ELF-1 (cell line): ENCODE data around the gene PILRB.
"Not testable (repeated sequence)": the region's sequence is repeated elsewhere in the genome, so short reads cannot be mapped to it uniquely, and the experiment has no call there.

ENCODE experiments used
- DNase-seq: peaks from one replicate; pipeline ENCODE4 v3.0.0-alpha.2; 2016; ENCODE audit warnings: low read depth, low spot score

Gene PILRB

DNA sequence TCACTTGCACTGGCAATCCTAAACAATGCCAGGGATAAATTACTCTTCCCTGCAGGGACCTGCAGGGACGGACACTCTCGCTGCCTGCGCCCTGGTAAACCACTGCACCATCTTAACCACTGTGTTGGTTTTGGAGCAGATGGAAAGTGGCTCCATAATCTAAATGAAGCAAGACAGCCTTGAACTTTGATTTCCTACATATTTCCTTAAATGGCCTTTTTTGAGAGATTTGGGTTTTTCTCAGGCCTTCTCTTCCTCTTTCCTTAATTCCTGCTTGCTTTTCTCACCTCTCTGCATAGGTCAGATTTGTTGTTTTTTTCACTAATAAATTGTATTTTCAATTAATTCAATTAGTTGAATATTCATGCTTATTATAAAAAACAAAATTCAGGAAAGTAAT lies 18.1 kb downstream of the PILRB start:
- no peak for DNase-seq

DNA sequence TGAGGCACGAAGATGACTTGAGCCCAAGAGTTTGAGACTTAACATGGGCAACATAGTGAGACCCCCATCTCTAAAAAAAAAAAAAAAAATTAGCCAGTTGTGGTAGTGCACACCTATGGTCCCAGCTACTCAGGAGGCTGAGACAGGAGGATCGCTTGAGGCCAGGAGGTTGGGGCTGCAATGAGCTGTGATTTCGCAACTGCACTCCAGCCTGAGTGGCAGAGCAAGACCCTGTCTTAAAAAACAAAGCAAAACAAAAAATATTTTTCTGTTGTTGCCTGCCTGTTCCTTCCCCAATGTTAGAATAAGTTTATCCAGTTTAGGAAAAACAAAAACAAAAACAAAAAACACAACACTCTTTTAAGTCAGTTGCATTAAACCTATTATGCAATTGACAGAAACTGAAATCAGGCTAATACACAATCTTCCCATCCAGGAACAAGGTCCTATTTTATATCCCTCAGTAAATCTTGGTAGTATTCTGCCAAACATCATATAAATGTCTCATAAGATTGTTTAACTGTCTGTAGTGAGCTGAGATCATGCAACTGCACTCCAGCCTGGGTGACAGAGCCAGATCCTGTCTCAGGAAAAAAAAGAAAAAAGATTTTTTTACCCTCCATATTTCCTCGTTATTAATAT lies 20.3 kb downstream of the PILRB start:
- no peak for DNase-seq

DNA sequence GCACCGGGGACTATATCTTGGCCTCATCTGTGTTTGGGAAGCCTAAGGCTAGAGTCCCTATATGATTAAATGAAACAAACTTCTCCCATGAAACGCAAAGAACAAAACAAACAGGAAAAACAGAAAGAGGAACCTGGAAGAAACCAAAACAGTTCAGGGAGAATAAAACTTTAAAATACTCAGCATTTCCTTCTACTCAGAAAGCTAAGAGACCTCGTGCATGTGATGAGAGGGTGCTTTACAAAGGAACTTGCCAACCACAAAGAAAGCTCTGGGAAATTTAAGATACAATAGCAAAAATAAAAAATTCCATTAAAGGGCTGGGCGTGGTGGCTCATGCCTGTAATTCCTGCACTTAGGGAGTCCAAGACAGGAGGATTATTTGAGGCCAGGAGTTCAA lies 22.3 kb downstream of the PILRB start:
- no peak for DNase-seq

DNA sequence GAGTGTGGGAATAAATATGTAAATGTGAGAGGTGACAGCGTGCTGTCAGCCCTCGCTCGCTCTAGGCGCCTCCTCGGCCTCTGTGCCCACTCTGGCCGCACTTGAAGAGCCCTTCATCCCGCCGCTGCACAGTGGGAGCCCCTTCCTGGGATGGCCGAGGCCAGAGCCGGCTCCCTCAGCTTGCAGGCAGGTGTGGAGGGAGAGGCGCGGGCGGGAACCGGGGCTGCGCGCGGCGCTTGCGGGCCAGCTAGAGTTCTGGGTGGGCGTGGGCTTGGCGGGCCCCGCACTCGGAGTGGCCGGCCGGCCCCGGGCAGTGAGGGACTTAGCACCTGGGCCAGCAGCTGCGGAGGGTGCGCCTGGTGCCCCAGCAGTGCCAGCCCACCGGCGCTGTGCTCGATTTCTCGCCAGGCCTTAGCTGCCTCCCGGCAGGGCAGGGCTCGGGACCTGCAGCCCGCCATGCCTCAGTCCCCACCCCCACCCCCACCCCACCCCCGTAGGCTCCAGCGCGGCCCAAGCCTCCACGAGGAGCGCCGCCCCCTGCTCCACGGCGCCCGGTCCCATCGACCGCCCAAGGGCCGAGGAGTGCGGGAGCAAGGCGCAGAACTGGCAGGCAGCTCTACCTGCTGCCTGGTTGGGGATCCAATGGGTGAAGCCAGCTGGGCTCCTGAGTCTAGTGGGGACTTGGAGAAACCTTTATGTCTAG lies 23.8 kb downstream of the PILRB start:
- DNase-seq = not testable (repeated sequence)

DNA sequence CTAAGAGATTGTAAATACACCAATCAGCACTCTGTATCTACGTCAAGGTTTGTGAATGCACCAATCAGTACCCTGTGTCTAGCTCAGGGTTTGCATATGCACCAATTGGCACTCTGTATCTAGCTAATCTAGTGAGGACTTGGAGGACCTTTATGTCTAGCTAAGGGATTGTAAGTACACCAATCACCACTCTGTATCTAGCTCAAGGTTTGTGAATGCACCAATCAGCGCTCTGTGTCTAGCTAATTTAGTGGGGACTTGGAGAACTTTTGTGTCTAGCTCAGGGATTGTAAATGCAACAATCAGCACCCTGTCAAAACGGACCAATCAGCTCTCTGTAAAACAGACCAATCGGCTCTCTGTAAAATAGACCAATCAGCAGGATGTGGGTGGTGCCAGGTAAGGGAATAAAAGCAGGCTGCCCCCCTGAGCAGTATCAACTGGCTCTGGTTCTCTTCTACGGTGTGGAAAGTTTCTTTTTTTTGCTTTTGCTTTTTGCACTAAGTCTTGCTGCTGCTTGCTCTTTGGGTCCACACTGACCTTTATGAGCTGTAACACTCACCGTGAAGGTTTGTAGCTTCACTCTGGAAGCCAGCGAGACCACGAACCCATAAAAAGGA lies 24.4 kb downstream of the PILRB start:
- peak; percentile 53 for DNase-seq

DNA sequence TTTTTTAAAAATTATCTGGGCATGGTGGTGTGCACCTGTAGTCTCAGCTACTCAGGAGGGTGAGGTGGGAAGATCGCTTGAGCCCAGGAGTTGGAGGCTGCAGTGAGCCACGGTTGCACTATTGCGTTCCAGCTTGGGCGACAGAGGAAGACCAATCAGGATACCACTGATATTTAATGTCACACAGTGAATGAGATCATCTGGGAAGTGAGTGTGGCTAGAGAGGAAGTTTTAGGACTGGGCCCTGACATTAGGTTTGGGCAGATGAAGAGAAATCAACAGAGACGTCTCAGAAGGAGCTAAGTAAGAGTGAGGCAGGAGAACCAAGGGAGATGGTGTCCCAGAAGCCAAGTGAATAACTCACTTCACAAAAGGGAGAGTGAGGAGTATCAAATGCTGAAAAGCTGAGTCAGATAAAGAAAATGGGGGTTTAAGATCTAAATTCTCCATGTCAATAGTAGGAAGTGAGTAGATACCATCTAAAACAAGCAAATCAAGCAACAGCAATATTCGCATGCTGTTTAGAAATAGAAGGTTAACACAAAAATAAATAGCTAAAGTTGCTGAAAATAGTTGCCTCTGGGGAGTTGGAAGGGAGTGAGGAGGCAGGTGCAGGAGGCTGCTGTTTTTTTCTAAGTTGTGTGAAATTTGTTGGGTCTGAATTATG lies 26.8 kb downstream of the PILRB start:
- DNase-seq = no peak

DNA sequence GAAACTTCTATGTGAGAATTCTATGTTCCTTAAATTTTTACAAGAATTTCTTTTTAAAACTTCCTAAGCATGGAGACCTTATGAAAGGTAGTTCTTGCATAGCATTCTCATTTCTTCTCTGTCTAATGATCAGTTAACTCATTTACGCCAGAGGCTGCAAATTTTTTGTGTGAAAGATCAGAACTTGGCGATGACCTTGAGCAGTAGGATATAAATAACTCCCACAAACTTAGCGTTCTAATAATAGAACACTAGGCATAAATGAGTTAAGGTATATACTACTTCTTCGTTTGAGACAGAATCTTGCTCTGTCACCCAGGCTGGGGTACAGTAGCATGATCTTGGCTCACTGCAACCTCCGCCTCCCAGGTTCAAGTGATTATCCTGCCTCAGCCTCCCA lies 29.0 kb downstream of the PILRB start:
- no peak for DNase-seq

DNA sequence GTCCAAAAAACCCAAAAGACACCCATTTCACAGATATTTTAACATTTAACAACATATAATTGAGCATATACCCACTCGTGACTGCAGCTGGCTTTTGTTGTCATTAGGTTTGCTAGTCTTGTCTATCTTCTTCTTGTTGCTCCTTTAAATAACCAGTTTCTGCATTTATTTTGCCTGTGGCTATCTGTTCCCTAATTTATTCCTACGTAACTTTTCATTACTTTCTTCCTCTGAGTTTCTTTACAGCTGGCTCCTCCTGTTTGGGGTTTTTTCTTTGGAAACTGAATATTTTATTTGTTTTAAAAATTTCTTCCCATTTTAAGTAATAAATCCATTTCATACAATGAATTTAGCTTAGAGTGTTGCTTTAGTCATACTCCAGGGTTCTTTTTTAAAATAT lies 29.8 kb downstream of the PILRB start:
- DNase-seq = no peak

DNA sequence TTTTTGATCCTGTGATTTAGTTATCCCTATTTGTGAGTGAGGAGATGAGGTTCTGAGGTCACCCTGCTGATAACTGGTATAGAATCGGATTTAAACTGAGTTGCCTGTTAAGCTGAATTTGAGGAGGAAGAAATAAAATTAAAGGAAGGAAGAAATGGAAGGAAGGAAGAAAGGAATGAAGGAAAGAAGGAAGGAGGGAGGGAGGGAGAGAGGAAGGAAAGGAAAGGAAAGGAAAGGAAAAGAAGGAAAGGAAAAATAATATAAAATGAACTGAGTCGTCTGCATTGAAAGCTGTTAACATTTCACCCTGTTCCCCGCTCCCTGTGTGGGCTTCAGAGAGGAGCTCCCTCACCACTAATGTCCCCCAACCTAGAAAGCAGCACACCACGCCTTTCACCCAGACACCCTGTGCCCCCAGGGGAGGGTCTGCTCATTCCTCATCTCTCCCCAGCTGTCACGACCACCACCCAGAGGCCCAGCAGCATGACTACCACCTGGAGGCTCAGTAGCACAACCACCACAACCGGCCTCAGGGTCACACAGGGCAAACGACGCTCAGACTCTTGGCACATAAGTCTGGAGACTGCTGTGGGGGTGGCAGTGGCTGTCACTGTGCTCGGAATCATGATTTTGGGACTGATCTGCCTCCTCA lies 31.6 kb downstream of the PILRB start:
- DNase-seq = no peak

DNA sequence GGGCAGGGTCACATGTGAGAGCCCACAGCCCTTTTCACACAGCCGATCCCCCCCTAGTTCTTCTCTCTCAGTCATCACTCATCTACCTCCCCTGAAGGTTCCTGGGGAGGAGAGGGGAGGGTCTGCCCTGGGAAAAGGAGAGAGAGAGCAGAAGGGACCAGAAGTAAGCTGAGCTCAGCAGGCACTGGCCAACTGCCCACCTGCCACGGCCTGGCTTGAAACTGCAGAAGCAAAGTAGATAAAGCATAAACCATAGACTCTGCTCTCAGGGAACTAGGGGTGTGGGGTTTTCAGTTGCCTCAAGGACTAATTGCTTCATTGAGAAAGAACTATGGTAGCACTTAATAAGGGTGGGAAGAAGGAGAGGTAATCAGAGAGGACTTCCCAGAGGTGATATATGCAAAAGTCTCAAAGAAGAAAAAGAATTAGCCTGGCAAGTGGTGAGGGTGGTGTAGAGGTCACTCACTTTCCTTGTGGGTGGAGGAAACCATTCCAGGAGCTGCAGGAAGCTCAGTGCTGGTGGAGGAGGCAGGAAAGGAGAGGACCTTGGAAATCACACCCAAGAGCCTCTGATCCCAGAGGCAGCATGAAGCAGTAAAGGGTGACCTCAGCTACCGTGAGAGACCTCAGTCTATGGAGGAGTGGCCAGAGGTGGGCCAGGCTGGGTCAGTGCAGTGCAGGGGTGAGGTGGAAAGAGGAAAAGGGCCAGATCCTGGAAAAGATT lies 32.5 kb downstream of the PILRB start:
- DNase-seq = no peak

DNA sequence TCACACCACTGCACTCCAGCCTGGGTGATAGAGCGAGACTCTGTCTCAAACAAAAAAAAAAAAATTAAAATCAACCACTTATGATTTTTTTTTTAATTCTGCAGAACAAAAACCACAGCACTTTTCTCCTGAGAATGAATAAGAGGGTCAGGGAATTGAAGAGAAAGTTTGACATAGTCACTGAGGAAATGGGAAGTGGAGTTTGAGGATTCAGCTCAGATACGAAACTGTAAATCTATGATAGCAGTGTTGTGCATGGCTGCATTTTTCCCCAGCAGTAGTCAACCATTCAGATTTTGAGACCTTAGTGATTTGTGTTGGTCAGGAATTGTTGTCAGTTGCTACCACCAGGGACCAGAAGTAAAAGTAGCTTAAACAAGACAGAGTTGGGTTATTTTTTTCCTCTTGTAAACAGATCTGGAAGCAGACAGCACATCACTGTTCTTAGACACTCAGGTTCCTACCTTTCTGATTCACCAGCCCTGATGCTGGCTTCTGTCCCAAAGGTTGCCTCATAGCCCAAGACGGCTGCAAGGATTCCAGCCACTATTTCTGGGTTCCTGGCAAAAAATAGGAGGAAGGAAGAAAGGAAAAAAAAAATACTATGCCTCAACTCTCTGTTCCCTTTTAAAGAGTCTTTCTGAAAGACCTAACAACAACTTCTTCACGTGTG lies 35.5 kb downstream of the PILRB start:
- no peak for DNase-seq

DNA sequence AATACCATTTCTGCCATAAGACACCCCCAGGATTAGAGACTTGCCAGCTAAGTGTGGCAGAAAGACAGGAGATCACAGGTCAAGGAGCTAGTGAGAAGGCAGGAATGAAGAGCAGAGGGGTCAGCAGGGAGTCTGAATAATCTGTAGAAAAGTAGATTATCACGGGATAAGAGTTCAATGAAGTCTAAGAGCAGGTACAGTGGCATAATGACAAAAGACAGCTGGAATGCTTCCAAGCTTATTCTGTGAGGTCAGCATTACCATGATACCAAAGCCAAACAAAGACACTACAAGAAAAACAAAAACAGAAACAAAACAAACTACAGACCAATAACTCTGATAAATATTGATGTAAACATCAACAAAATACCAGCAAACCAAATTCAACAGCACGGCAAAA lies 36.2 kb downstream of the PILRB start:
- no peak for DNase-seq

DNA sequence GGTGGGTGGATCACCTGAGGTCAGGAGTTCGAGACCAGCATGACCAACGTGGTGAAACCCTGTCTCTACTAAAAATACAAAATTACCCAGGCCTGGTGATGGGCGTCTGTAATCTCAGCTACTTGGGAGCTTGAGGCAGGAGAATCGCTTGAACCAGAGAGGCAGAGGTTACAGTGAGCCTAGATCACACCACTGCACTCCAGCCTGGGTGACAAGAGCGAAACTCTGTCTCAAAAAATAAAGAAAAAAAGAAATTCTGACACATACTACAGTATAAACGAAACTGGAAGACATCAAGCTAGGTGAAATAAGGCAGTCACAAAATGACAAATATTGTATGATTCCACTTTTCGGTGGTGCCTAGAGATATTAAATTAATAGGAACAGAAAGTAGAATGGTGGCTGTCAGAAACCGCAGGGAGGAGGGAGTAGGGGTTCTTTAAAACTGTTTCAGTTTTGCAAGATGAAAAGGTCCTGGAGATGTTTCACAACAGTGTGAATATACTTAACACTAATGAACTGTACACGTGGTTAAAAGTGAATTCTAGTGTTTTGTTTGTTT lies 38.6 kb downstream of the PILRB start:
- DNase-seq = no peak

DNA sequence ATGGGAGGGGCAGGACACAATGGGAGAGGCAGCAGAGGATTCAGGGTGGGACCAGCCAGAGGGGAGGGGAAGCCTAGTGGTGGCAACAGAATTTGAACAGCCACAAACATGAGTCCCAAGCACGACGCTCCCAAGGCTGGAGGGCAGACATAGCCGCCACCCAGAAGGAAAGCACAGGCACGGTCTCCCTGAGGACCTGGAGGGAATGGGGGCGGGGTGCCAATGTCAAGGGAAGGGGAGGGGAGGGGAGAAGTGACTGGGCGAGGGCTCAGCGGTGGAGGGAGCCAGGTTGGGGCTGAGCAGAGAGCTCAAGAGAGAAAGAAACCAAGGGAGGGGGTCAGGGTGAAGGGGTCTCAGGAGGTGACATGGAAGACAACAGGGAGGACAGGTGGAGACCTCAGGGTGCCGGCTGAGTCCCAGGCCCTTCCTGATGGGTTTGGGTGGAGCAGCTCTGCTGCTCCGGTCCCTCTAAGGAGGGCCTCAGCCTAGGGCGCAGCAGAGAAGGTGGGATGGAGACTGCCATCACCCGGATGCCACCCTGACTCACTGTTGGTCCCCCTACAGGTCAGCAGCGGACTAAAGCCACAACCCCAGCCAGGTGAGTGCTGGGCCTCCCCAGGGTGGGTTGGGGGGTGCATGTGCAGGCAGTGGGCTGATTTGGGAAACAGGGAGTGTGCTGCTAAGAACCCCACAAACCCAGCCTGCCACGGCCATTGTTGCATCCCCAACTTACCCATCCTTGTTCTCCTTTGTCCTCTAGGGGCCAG lies 39.6 kb downstream of the PILRB start:
- DNase-seq = no peak

DNA sequence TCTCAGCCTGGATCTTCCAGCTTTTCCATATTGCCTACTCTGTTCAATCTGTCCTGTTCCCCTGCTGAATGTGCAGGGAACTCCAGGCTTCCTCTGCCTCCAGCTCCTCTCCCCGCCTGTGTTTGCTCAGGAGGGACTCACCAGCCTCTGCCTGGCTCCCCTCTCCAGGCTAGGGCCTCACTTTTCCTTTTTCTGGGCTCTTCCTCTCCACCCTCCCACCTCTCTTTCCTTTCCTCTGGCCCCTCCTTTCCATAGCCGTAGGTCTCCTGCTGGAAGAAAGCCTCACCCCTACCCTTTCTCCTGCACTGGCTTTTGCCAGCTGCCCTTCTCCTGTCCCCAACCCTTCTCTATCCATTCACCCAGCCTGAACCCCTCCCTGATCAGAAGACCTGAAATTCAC lies 40.3 kb downstream of the PILRB start:
- no peak for DNase-seq

DNA sequence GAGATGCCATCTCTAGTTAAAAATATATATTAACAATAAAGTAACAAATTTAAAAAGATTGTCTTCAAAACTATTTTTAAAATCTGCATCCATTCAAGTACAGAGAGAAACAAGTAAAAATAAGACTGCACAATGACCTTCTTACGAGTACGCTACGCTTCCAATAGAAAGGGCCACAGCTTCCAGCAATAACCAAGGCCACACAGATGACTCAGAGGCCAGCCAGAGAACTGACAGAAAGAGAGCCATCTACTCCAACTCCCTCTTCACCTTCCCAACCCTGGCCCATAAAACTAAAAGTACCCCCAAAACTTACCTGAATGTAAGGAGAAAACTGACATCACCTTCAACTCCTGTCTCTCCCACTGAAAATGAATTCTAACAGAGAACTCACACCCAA lies 42.1 kb downstream of the PILRB start:
- no peak for DNase-seq

DNA sequence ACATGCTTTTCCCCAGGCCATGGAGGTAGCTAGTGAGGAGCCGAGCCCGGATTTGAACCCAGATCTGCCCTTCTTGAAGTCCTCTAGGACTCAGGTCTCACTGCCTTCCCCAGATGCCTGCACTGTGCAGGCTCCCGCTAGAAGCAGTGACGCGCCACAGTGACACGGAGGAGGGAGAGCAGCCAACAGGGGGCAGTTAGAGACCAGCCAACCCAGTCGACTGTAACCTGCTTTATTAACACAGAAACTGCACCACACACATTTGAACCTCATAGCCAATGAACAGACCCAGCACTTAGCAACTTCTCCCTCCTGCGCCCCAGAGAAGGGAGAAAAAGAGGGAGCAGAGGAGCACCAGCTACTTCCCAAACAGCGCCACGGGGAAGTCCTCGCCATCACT lies 42.7 kb downstream of the PILRB start:
- DNase-seq = peak; percentile 72

DNA sequence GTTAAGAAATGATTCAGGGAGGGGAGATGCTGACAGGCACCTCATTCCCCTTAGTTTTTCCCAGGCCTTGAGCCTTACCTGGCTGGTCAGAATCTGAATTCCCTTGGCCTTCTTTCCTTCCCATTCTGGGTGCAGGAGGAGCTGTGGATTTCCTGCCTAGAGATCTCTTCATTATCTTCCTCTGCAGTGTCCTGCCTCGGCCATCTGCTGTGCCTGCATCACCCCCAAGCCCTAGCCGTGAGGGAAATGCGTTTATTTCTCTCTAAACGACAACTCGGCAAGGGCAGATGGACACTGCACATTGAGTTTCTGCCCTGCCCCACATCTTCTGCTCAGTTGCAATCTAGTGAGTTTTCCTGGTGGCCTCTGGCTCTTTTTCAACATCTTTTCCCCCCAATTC lies 43.9 kb downstream of the PILRB start:
- DNase-seq = no peak

DNA sequence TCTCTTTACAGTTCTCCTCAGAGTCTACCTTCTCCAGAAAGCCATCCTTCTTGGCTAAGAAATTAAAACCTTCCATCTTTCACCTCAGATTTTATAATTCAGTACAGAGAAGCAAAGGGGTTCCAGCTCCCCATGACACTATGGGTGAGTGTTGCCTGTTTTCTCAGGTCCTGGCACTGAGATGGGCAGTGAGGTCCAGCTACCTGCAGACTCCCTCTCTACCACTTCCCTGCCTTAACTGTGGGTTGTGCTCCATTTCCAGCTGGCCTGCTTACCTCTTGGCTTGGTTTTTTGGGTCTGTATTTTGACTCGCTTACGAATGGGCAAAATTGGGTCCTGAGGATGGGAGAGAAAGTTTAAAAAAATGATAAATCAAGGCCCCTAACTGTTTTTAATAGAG lies 44.3 kb downstream of the PILRB start:
- DNase-seq = no peak

DNA sequence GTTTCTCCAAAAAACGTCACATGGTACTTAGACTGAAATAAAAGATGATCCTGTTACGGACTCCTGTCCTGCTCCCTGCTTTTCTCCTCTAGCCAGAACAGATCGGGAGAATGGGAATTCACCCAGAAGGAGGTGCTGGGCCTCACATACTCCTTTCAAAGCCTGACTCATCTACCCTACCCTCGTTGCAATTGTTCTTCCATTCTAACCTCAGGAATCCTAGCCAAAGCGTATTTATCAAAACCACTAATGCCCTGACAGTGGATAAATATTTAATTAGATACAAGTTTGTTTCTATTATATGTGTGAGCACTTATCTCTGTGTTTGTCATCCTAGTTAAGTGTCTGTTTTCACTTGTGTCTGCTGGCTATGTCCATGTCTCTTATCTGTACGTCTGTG lies 48.9 kb downstream of the PILRB start:
- no peak for DNase-seq
